ENCODE measurements around the gene LY6G6D. TPM values are rescaled to one million over a fixed set of nuclear protein-coding genes. Genes with fewer than 3 reads are reported as not detected.

Gene LY6G6D
- total and polyA plus RNA-seq, 2 donors (not counting 3 experiments of a cell fraction or from before 2014, with no cell fraction given) = not detected

DNA sequence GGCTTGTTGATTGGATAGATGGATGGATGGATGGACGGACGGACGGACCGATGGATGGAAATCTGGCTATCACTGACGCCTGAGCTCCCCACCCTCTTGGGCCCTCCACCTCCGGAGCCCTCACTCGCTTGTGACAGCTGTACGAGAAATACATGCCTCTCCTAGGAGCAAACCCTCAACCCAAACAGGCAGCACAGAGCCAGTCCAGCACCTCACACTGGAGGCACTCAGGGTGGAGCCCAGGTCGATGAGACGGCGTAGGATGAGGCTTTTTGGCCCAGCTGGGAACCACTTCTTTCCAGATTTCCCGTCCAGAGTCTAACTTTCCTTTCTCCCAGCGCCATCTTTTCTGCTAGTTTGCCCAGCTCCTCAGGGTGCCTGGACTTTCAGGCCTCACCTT, 31.6 kb upstream of the LY6G6D start:
- TF ChIP-seq, protein P1, sequence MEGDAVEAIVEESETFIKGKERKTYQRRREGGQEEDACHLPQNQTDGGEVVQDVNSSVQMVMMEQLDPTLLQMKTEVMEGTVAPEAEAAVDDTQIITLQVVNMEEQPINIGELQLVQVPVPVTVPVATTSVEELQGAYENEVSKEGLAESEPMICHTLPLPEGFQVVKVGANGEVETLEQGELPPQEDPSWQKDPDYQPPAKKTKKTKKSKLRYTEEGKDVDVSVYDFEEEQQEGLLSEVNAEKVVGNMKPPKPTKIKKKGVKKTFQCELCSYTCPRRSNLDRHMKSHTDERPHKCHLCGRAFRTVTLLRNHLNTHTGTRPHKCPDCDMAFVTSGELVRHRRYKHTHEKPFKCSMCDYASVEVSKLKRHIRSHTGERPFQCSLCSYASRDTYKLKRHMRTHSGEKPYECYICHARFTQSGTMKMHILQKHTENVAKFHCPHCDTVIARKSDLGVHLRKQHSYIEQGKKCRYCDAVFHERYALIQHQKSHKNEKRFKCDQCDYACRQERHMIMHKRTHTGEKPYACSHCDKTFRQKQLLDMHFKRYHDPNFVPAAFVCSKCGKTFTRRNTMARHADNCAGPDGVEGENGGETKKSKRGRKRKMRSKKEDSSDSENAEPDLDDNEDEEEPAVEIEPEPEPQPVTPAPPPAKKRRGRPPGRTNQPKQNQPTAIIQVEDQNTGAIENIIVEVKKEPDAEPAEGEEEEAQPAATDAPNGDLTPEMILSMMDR (IDR thresholded peaks at IDR 0.05; ENCODE audit: extremely low read depth in 1 of 2, insufficient read depth in 1 of 2, low read depth in 1 of 2, low read length in 2 of 2) = no peak
- no peak for TF ChIP-seq POLR2A (IDR thresholded peaks at IDR 0.05; ENCODE audit: low read depth, low read length)
- TF ChIP-seq JUN (IDR thresholded peaks at IDR 0.05; ENCODE audit: borderline replicate concordance, insufficient read depth, insufficient read length, low read depth) = no peak
- no peak for TF ChIP-seq MAX (IDR thresholded peaks at IDR 0.05; ENCODE audit: insufficient read depth, insufficient read length)
- no peak for TF ChIP-seq GATA2 (IDR thresholded peaks at IDR 0.05; ENCODE audit: insufficient read depth, insufficient read length, low read depth, low read length)
- no peaks in the 10 kb centered on the region for H4K20me1 ChIP-seq (replicated peaks; ENCODE audit: control insufficient read depth, extremely low read depth, insufficient read depth, low read length)
- H3K9me1 ChIP-seq (replicated peaks; ENCODE audit: control insufficient read depth, extremely low read depth, insufficient read depth, low read length) = no peaks in the 10 kb centered on the region
- intact Hi-C loops (cut with micrococcal nuclease) = no loop called here
- H3K9me3 ChIP-seq (replicated peaks; ENCODE audit: control insufficient read depth, insufficient read depth, low read length) = no peaks in the 10 kb centered on the region
- H3K4me3 ChIP-seq (replicated peaks in 1 of 3; ENCODE audit: insufficient read depth in 1 of 3, low read depth in 1 of 3, low read length in 3 of 3) = no peak overlapping the region
- H3K36me3 ChIP-seq (ENCODE audit: control insufficient read depth in 2 of 2, extremely low read depth in 1 of 2, insufficient read depth in 2 of 2, low read length in 2 of 2) = peaks cover 0 to 20% of the 10 kb centered on the region in 2 experiments
- H3K27ac ChIP-seq (ENCODE audit: insufficient read depth, low read depth, low read length) = no peak overlapping the region
- dilution Hi-C loops (cut with MboI; ENCODE audit: extremely low pct_ligation_motif_present, low sequenced_read_pairs) = no loop called here
- H3K9ac ChIP-seq (replicated peaks; ENCODE audit: extremely low read depth, insufficient read depth, low read length) = no peak overlapping the region
- FAIRE-seq (no peak), DNase-seq (ENCODE audit: low read depth, low spot score) (no peak)
- POLR2A ChIA-PET = no interaction called here
- no peak overlapping the region for H3K4me2 ChIP-seq (ENCODE audit: insufficient read depth, low read length)
- BruUV-seq (replicated peaks) = no TSS peak
- H3K4me1 ChIP-seq (ENCODE audit: control insufficient read depth, extremely low read depth, insufficient read depth, low read length) = peaks cover 8% of the 10 kb centered on the region
- no peaks in the 10 kb centered on the region for H3K27me3 ChIP-seq (ENCODE audit: control insufficient read depth in 2 of 2, insufficient read depth in 2 of 2, low read length in 2 of 2)
- CTCF ChIA-PET = interaction anchor here (0.6 to 2.0 kb wide), 4 partner anchors 10 to 146 kb away, joined by 3 to 10 read pairs (median 4); no protein-coding TSS in a partner anchor
- no peak overlapping the region for H2AFZ ChIP-seq (ENCODE audit: low read depth, low read length)
- H3K79me2 ChIP-seq (ENCODE audit: control insufficient read depth, insufficient read depth, low read length) = no peaks in the 10 kb centered on the region

- Histone ChIP-seq H3K4me3 (replicated peaks in 1 of 3; ENCODE audit: insufficient read depth in 1 of 3, low read depth in 1 of 3, low read length in 3 of 3) (no peak overlapping the region), H3K27ac (ENCODE audit: insufficient read depth, low read depth, low read length) (no peak overlapping the region), H3K27me3 (ENCODE audit: control insufficient read depth in 2 of 2, insufficient read depth in 2 of 2, low read length in 2 of 2) (no peaks in the 10 kb centered on the region), H4K20me1 (replicated peaks; ENCODE audit: control insufficient read depth, extremely low read depth, insufficient read depth, low read length) (no peaks in the 10 kb centered on the region), H3K9me3 (replicated peaks; ENCODE audit: control insufficient read depth, insufficient read depth, low read length) (no peaks in the 10 kb centered on the region), H2AFZ (ENCODE audit: low read depth, low read length) (no peak overlapping the region), H3K79me2 (ENCODE audit: control insufficient read depth, insufficient read depth, low read length) (no peaks in the 10 kb centered on the region), H3K4me2 (ENCODE audit: insufficient read depth, low read length) (no peak overlapping the region), H3K9ac (replicated peaks; ENCODE audit: extremely low read depth, insufficient read depth, low read length) (no peak overlapping the region), H3K36me3 (ENCODE audit: control insufficient read depth in 2 of 2, extremely low read depth in 1 of 2, insufficient read depth in 2 of 2, low read length in 2 of 2) (peaks cover 0 to 34% of the 10 kb centered on the region in 2 experiments), H3K9me1 (replicated peaks; ENCODE audit: control insufficient read depth, extremely low read depth, insufficient read depth, low read length) (no peaks in the 10 kb centered on the region), H3K4me1 (ENCODE audit: control insufficient read depth, extremely low read depth, insufficient read depth, low read length) (peaks cover 12% of the 10 kb centered on the region)
- ChIA-PET CTCF (interaction anchor here (1.0 to 2.1 kb wide), 2 partner anchors 13 to 143 kb away, joined by 3 to 5 read pairs; no protein-coding TSS in a partner anchor), POLR2A (no interaction called here)
- DNase-seq (ENCODE audit: low read depth, low spot score) = no peak
- no peak for FAIRE-seq
- intact Hi-C loops (cut with micrococcal nuclease) (no loop called here), dilution Hi-C loops (cut with MboI; ENCODE audit: extremely low pct_ligation_motif_present, low sequenced_read_pairs) (no loop called here)
- TF ChIP-seq, protein P1 (IDR thresholded peaks at IDR 0.05; ENCODE audit: extremely low read depth in 1 of 2, insufficient read depth in 1 of 2, low read depth in 1 of 2, low read length in 2 of 2) = no peak
- no peak for TF ChIP-seq MYC (IDR thresholded peaks at IDR 0.05; ENCODE audit: low read depth, low read length)
- no peak for TF ChIP-seq MAX (IDR thresholded peaks at IDR 0.05; ENCODE audit: insufficient read depth, insufficient read length)
- TF ChIP-seq EZH2 (IDR thresholded peaks at IDR 0.05; ENCODE audit: borderline replicate concordance, low read depth, low read length, severe bottlenecking) = no peak
- TF ChIP-seq JUN (IDR thresholded peaks at IDR 0.05; ENCODE audit: borderline replicate concordance, insufficient read depth, insufficient read length, low read depth) = no peak
- no peak for TF ChIP-seq POLR2A (IDR thresholded peaks at IDR 0.05; ENCODE audit: low read depth, low read length)
- no peak for TF ChIP-seq POLR2AphosphoS5 (IDR thresholded peaks at IDR 0.05; ENCODE audit: insufficient read depth, low read depth, low read length)
- TF ChIP-seq FOS (IDR thresholded peaks at IDR 0.05; ENCODE audit: borderline replicate concordance, insufficient read depth, low read length) = no peak
- no peak for TF ChIP-seq GATA2 (IDR thresholded peaks at IDR 0.05; ENCODE audit: insufficient read depth, insufficient read length, low read depth, low read length)
- no TSS peak for BruUV-seq (replicated peaks)
Measured at GRCh38 chr6:31686483-31686882, 28.7 kb upstream of the LY6G6D start.

All from endothelial cell of umbilical vein (primary cell).